GM13976 (cell line): ENCODE measurements around the gene CCSER2.

Experiments
- DNase-seq: peaks from one replicate; pipeline ENCODE4 v3.0.0; 2012; ENCODE audit warnings: low spot score
- in situ Hi-C: fragments of 300-500 bp; cut with MboI; formaldehyde crosslinking; loops from one replicate; pipeline ENCODE4 v1.12.0; 2022; ENCODE audit warnings: low sequenced_read_pairs, mixed read lengths, inconsistent platforms; ENCODE audit not compliant: unreplicated experiment
- TF ChIP-seq, protein P1 (sequence below): IDR thresholded peaks from 2 replicates; pipeline ENCODE4 v1.5.1; 2012; ENCODE audit warnings: borderline replicate concordance, mild to moderate bottlenecking; ENCODE audit not compliant: insufficient read depth; ENCODE audit errors: extremely low read depth, missing control alignments, control extremely low read depth

The CCSER2 gene

DNA sequence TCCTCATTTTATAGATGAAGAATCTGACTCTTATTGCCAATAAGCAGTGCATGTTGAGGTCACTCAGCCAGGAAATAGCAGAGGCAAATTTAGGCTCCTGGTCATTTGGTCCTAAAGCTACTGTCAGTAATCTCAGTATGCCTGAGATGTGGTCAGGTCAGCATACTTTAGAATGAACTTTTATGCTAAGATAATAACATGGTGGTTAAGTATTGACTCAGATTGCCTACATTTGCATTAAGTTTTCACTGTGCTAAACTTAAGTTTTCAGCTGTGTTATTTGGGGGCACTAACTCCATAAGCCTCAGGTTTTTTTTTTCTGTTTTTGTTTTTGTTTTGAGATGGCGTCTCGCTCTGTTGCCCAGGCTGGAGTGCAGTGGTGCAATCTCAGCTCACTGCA lies 35.9 kb upstream of the CCSER2 start:
- in situ Hi-C loops = no loop called here
- TF ChIP-seq, protein P1, sequence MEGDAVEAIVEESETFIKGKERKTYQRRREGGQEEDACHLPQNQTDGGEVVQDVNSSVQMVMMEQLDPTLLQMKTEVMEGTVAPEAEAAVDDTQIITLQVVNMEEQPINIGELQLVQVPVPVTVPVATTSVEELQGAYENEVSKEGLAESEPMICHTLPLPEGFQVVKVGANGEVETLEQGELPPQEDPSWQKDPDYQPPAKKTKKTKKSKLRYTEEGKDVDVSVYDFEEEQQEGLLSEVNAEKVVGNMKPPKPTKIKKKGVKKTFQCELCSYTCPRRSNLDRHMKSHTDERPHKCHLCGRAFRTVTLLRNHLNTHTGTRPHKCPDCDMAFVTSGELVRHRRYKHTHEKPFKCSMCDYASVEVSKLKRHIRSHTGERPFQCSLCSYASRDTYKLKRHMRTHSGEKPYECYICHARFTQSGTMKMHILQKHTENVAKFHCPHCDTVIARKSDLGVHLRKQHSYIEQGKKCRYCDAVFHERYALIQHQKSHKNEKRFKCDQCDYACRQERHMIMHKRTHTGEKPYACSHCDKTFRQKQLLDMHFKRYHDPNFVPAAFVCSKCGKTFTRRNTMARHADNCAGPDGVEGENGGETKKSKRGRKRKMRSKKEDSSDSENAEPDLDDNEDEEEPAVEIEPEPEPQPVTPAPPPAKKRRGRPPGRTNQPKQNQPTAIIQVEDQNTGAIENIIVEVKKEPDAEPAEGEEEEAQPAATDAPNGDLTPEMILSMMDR = no peak

GRCh38 chr10:84293171-84293570 lies 35.2 kb upstream of the CCSER2 start:
- no peak for DNase-seq
- TF ChIP-seq, protein P1 = no peak
- in situ Hi-C loops = no loop called here

More for the DNA sequence above, 35.9 kb upstream of the CCSER2 start:
- no peak for DNase-seq

GRCh38 chr10:84293574-84294016 lies 34.8 kb upstream of the CCSER2 start:
- DNase-seq = no peak
- TF ChIP-seq, protein P1 = no peak
- in situ Hi-C loops = no loop called here

- peak; percentile 35 for DNase-seq
- in situ Hi-C loops = no loop called here
- TF ChIP-seq, protein P1 = no peak
Measured at GRCh38 chr10:84294766-84295447, 33.5 kb upstream of the CCSER2 start.

GRCh38 chr10:84296091-84296981 lies 32.1 kb upstream of the CCSER2 start:
- no peak for DNase-seq
- TF ChIP-seq, protein P1 = no peak
- in situ Hi-C loops = no loop called here

DNA sequence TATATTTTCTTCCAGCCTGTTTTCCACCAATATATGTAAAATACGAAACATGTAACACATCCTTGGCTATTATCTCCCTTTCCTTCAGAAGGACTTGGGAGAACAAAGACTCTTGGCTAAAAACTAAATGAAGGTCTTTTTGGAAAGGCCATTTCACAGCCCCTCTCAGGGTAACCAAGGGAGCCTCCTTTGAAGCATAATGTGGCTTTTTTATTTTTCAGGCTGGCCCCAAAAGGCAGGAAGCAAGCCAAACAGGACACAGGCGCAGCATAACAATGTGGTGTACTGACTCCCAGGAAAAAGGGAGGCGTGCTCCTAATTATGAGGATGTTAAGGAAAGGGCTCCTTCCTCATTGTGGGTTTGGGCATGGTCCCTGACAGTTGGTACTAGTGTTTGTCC lies 30.3 kb upstream of the CCSER2 start:
- DNase-seq = no peak
- in situ Hi-C loops = no loop called here
- TF ChIP-seq, protein P1 = no peak
